HG02610 (cell line): ENCODE measurements around the gene CRTAP.
"Not testable (repeated sequence)": the region's sequence is repeated elsewhere in the genome, so short reads cannot be mapped to it uniquely, and the experiment has no call there.

Experiments
- ATAC-seq: cut with Tn5 transposase; IDR thresholded peaks from one replicate; pipeline ENCODE4 v1.9.1; 2021; ENCODE audit warnings: mild to moderate bottlenecking, moderate library complexity; ENCODE audit not compliant: unreplicated experiment

CRTAP gene

DNA sequence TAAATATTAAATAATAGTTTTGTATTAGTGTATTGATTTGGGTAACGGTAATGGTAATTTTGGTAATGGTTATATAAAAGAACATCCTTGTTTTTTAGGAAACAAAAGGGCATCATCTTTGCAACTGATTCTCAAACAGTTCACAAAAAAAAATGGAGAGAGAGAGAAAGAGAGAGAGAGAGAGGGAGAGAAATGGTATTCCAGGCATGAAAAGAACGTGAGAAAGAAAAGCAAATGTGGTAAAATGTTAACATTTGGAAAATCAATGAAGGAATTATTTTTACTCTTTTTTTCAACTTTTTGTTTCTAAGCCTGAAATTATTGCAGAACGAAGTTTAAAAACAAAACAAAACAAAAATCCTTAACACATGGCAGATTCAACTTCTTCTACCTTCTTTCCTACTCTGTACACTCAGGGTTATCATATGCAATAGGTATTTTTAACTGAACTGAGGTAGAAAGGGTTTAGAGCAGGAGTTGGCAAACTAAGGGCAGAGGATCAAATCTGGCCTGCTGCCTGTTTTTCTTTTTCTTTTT, 14.6 kb upstream of the CRTAP start:
- no peak for ATAC-seq

GRCh38 chr3:33099701-33100100, 14.1 kb upstream of the CRTAP start:
- no peak for ATAC-seq

DNA sequence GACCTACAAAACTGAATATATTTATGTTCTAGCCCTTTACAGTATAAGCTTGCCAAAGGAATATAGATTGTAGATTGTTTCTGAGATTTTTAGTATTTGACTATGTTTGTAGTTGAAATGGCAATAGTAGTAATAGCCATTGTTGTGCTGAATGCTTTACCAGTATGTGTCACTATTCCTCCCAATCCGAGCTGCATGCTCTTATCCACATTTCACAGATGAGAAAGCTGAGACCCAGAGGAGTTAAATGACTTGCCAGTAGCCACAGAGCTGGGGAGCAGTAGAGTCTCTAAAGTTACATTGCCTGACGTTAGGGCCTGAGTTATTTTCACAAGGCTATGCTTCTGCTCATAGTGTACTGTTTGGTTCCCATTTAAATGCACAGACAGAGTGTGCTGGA, 13.6 kb upstream of the CRTAP start:
- ATAC-seq = no peak

DNA sequence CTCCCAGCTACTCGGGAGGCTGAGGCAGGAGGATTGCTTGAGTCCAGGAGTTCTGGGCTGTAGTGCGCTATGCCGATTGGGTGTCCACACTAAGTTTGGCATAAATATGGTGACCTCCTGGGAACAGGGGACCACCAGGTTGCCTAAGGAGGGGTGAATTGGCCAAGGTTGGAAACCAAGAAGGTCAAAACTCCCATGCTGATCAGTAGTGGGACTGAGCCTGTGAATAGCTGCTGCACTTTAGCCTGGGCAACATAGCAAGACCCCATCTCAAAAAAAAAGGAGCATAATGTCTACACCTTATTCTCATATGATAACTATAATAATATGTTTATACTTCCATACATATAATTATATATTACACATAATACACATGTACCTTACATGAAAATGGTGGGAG, 10.8 kb upstream of the CRTAP start:
- no peak for ATAC-seq

DNA sequence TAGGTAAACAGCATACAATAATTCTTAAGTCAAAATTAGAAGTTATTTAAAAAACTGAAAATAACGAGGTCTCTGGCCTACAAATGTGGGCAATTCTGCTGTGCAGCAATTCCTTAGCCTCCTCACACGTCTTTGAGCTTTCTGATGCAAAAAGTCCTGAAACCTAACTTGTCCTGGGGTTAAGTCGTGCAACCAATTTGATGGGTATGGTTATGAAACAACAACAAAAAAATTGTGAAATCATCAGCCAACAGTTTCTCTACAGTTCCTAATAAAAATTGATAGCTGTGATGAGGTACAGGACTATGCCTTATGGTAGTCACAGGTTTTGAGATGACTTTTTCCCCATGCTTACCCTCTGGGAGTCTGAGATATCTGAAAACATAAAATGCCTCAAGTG, 10.3 kb upstream of the CRTAP start:
- ATAC-seq = no peak

GRCh38 chr3:33104803-33105202, 9.0 kb upstream of the CRTAP start:
- no peak for ATAC-seq

- no peak for ATAC-seq
These were observed 8.4 kb upstream of the CRTAP start for GRCh38 chr3:33105341-33105948.

DNA sequence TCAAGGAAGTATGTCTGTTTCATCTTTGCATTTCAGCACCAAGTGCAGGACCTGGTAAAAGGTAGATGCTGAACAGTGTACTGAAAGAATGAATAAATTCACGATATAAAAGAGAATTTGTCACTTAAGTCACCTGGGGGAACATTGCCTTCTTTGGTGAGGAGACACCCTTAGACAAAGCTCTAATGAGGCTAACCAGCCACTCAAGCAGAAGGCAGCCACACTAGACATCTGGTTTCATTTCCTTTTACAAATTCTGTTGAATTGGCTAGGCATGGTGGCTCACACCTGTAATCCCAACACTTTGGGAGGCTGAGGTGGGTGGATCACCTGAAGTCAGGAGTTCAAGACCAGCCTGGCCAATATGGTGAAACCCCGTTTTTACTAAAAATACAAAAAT, 7.0 kb upstream of the CRTAP start:
- not testable (repeated sequence) for ATAC-seq

DNA sequence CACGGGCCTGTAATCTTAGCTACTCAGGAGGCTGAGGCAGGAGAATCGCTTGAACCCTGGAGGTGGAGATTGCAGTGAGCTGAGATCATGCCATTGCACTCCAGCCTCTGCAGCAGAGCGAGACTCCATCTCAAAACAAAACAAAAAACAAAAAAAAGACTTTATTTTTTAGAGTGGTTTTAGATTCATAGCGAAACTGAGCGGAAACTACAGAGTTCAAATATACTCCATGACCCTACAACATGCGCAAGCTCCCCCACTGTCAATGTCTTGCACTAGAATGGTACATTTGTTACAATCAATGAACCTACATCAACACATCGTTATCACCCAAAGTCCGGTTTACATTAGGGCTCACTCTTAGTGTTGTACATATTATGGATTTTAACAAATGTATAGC, 2.2 kb upstream of the CRTAP start:
- peak; percentile 42 for ATAC-seq

GRCh38 chr3:33114622-33115023, 809 bp downstream of the CRTAP start:
- ATAC-seq = no peak

- ATAC-seq = no peak
These were observed 1.4 kb downstream of the CRTAP start for GRCh38 chr3:33115024-33115768.

- no peak for ATAC-seq
These were observed 3.6 kb downstream of the CRTAP start for GRCh38 chr3:33117461-33117860.

- ATAC-seq = no peak
These were observed 6.1 kb downstream of the CRTAP start for GRCh38 chr3:33119891-33120290.

GRCh38 chr3:33122991-33123390, 9.2 kb downstream of the CRTAP start:
- ATAC-seq = no peak

- no peak for ATAC-seq
These were observed 10.8 kb downstream of the CRTAP start for GRCh38 chr3:33124638-33125037.

GRCh38 chr3:33125840-33126239, 12.0 kb downstream of the CRTAP start:
- no peak for ATAC-seq

DNA sequence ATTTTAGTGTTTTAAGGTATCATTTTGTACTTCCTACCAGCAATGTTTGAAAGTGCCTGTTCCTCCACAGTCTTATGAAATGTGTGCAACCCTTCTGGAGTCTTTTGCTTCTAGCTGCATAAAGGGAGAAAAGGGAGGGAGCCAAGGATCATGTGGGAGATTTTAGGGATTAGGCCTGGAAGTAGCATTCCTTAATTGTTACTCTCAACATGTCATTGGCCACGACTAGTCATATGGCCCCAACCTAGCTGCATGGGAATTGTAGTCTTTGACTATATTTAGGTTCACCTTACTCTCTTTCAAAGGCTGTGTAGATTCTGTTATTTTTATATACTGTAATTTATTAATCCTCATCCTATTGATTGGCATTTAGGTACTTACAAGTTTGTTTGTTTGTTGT, 14.9 kb downstream of the CRTAP start:
- no peak for ATAC-seq

GRCh38 chr3:33130144-33130543, 16.3 kb downstream of the CRTAP start:
- no peak for ATAC-seq

DNA sequence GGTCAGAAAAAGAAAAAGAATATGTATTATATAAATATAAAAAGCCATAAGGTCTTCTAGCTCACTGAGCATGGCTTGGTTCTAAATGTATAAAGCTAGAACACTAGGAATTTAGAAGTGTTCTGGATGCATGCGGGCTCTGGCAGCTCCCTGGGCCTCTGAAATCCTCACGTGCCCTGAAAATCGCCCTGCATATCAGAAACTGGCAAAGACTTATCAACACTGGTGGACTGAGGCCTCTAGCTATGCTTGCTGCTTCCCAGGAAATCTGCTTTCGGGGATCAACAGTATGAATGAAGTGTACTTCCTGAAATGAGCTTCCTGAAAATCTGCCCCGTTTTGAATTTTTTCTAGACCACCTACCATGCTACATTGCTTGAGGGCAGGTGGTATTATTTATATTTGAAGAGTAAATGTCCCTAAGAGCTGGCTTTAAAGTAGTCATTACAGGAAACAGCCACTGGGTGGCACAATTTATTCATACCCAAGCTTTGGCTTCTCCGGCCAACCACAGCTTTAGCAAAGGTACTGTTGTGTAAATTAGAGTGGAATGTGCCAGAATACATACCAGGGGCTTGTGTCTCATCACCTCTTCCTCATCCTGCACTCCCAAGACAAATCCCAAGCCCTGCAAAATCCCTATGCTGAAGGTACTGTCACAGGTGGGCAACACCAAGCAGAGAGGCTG, 17.7 kb downstream of the CRTAP start:
- ATAC-seq = peak; percentile 57

DNA sequence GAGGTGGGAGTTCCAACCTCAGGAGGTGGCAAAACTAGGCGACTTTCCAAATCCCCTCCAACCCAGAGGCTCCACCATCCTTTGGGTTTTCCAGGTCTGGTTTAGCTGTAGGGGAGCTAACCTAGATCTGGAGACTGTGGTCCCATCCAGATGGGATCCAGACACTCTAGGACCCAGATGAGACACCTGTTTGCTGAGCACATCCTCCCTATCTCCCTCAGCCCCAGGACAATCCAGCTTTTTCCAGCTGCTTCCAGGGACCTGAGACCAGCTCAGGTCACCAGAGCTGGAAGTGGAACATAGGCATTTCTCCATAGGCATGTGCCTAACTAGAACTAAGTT, 18.2 kb downstream of the CRTAP start:
- ATAC-seq = no peak

DNA sequence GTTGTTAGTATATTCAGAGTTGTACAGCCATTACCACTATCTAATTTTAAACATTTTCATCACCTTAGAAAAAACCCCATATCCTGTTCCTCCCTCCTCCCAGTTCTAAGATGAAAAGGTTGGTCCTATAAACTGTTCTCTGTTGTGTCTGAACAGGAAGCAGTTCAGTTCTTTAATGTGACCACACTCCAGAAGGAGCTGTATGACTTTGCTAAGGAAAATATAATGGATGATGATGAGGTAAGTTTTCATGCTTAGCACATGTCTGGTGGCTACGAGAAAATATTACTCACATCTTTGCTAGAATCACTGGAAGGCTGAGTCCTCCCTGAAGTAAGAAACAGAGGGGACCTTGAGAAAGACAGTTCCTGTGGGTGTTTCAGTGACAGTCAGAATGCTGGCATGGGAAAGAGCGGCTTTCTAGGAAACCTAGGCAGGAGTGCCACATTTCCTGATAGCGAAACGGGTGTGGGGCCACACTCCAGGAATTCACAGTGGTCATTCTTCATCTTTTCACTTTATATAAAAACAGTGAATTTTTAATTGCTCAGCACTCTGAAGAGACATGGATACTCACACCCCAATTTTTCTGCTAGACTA, 20.3 kb downstream of the CRTAP start:
- peak; percentile 43 for ATAC-seq

GRCh38 chr3:33137691-33138090, 23.9 kb downstream of the CRTAP start:
- no peak for ATAC-seq
